HG02610 (cell line): ENCODE results near the gene MT1F.
A peak's percentile ranks its signal among the peaks of the same experiment; 100 is the strongest.

Experiments used
- ATAC-seq: cut with Tn5 transposase; IDR thresholded peaks from one replicate; pipeline ENCODE4 v1.9.1; 2021; ENCODE audit warnings: mild to moderate bottlenecking, moderate library complexity; ENCODE audit not compliant: unreplicated experiment

Gene MT1F

DNA sequence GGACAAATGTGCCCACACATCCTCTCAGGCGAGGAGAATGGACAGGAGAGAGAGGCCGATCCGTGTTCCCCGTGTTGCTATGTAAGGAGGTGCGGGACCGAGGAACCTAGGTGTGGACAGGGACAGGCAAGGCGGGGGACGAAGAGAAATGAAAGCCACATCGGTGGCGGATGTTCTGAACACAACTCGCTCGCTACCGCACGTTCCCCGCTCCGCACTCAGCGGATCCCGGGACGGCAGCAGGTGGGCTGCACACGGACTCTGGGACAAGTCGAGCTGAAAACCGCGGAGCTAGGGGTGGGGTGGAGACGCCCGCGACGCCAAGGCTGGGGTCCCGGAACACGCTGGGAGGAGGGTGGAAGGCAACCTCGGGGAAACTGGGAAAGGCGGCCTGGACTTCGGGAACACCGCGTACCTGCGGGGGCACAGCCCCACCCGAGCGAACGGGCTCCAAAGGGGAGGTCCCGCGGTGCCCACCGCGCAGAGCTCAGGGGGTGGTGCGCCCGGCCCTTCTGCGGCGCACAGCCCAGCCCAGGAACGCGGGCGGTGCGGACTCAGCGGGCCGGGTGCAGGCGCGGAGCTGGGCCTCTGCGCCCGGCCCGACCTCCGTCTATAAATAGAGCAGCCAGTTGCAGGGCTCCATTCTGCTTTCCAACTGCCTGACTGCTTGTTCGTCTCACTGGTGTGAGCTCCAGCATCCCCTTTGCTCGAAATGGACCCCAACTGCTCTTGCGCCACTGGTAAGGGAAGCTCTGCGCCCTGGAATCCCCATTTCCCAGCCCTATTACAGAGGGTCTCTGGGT lies 32.4 kb upstream of the MT1F start, which contains the start of gene MT1E:
Gene MT1E (plus strand): TSS at position 642 of the 803 bp plus-strand sequence. CDS start 71 bp downstream, at position 713.
- ATAC-seq: peak; percentile 38

DNA sequence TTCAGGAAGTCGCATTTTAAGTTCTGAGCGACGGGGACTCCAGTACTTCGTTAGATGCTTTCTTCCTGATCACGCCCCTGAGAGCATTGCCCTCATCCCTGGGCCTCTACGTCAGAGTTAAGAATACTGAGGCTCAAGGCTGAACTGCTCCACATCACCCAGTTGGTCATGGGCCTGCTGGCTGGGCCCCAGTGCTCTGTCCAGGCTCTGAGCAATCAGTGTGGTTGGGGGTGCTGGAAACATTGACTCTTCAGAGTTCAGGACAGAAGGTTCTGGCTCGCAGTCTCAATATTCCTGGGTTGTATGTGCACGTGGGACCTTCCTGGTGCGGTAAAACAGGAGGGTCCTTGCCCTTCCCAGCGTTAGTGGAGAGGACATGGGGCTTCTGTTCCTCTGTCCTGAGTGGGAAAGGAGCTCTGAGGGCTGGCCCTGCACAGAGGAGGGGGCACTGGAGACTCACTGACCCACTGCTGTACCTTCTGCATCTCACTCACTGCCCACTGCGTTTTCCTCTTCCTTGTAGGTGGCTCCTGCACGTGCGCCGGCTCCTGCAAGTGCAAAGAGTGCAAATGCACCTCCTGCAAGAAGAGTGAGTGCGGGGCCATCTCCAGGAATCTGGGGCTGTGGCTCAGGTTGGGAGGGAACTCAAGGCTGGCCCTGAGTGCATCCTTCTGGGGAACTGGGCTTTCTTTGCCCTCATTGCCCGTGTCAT lies 31.7 kb upstream of the MT1F start:
- no peak for ATAC-seq

DNA sequence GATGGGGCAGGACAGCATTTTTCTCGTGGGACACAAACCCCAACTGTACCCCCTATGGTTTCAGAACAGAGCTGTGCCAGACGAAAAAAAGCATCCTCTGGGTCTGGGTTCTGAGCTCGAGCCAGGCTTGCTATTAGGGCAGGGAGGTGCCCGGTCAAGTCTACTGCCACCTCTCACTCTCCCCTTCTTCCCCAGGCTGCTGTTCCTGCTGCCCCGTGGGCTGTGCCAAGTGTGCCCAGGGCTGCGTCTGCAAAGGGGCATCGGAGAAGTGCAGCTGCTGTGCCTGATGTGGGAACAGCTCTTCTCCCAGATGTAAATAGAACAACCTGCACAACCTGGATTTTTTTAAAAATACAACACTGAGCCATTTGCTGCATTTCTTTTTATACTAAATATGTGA lies 31.1 kb upstream of the MT1F start:
- no peak for ATAC-seq

DNA sequence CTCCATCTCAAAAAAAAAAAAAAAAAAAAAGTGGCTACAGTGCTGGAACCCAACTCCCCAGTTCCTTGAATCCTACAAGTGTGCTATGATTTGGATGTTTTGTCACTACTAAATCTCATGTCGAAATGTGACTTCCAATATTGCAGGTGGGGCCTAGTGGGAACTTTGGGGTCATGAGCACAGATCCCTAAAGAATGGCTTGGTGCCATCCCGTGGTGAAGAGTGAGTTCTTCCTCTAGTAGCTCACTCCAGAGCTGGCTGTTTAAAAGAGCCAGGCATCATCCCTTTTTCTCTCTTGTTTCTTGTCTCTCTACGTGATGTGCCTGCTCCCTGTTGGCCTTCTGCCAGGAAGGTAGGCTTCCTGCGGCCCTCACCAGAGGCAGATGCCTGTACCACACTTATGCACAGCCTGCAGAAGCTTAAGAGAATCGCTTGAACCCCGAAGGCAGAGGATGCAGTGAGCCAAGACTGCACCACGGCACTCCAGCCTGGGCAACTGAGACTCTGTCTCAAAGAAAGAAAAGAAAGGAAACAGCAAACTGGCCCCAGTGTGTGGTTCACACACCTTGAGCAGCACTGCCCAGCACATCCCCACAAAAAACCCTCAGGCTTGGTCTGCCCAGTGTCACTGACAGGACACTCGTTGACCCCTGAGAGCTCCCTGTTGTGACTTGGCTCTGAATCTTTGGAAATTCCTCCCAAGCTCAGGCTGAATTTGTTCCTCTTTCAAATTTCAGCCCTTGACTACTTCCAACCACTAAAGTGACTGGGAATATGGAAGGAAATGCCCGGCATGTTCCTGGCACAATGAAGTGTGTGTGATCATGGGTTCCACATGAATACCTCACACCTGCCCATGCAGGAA lies 29.0 kb upstream of the MT1F start:
- ATAC-seq: no peak

- no peak for ATAC-seq
Observed at GRCh38 chr16:56629531-56629930, 28.2 kb upstream of the MT1F start.

DNA sequence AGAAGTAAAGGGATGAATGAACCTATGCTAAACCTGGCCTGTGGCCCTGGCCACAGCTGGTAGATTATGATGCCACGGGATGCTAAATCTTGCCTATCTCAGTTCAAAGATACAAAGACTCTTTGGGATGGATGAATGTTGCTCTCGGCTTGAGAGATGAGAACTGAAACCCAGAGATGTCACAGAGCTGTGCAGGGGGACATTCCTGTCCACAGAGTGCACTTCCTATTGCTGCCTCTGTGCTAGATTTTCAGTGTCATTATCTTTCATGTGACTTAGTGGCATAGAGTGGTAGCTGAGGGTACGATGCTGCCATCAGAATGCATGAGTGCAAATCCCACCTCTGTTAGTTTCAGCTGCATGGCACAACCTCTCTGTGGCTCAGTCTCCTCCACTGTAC lies 27.6 kb upstream of the MT1F start:
- peak; percentile 89 for ATAC-seq

- no peak for ATAC-seq
Observed at GRCh38 chr16:56631197-56631596, 26.6 kb upstream of the MT1F start.

DNA sequence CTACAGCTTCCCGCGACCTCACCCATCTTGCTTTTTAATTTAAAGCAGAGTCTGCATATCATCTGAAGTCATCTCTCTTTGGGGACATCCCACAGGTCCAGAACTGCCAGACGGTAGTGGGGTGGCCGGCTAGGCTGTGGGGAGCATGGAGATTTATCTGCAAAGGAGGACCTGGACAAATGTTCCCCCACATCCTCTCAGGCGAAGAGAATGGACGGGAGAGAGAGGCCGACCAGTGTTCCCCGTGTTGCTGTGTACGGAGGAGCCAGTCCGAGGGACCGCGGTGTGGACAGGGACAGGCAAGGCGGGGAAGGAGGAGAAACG lies 26.0 kb upstream of the MT1F start:
- no peak for ATAC-seq

DNA sequence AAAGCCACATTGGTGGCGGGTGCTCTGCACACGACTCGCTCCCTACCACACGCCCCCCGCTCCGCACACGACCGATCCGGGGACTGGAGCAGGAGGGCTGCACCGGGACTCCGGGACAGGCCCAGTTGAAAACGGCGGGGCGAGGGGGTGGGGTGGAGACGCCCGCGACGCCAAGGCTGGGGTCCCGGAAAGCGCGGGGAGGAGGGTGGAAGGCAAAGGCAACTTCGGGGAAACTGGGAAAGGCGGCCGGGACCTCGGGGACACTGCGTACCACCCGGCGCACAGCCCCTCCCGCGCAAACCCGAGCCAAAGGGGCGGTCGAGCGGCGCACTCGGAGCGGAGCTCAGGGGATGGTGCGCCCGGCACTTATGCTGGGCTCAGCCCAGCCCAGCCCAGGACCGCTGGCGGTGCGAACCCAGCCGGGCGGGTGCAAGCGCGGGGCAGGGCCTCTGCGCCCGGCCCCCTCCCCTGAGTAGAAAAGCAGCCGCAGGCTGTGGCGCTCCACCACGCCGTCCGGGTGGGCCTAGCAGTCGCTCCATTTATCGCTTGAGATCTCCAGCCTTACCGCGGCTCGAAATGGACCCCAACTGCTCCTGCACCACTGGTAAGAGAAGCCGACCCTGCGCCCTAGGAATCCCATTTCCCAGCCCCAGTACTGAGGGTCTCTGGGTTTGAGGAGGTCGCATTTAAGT lies 25.5 kb upstream of the MT1F start, which contains the start of gene MT1M:
Gene MT1M (plus strand): TSS at position 504 of the 692 bp plus-strand sequence. CDS start 73 bp downstream, at position 577.
- ATAC-seq: no peak

- no peak for ATAC-seq
Observed at GRCh38 chr16:56632848-56633365, 24.9 kb upstream of the MT1F start.

DNA sequence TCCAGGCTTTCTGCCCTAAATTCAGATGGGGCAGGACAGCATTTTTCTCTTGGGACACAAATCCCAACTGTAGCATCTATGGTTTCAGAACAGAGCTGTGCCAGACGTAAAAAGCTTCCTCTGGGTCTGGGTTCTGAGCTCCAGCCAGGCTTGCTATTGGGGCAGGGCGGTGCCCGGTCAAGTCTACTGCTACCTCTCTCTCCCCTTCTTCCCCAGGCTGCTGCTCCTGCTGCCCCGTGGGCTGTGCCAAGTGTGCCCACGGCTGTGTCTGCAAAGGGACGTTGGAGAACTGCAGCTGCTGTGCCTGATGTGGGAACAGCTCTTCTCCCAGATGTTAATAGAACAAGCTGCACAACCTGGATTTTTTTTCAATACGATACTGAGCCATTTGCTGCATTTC lies 24.2 kb upstream of the MT1F start:
- no peak for ATAC-seq

- ATAC-seq: no peak
Observed at GRCh38 chr16:56634715-56635440, 22.9 kb upstream of the MT1F start.

- no peak for ATAC-seq
Observed at GRCh38 chr16:56635441-56635967, 22.3 kb upstream of the MT1F start.

DNA sequence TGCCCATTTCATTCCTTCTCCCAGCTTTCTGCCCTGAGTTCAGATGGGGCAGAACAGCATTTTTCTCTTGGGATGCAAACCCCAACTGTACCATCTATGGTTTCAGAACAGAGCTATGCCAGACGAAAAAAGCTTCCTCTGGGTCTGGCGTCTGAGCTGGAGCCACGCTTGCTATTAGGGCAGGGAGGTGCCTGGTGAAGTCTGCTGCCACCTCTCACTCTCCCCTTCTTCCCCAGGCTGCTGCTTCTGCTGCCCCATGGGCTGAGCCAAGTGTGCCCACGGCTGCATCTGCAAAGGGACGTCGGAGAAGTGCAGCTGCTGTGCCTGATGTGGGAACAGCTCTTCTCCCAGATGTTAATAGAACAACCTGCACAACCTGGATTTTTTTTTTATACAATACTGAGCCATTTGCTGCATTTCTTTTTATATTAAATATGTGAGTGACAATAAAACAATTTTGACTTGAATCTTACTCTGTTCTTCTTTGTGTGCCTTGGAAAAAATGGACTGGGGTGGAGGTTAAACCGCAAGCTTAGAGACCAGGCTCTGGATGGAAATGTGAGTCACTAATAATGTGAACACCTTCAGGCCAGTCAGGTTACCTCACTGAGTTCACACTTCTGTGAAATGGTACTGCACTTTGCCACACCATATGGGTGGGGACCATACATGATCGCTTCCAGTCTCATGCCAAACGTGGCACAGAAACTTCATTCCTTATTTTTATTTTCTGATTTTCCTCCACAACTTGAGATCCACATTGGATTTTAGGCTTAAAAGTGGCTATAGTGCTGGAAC lies 20.9 kb upstream of the MT1F start:
- no peak for ATAC-seq

DNA sequence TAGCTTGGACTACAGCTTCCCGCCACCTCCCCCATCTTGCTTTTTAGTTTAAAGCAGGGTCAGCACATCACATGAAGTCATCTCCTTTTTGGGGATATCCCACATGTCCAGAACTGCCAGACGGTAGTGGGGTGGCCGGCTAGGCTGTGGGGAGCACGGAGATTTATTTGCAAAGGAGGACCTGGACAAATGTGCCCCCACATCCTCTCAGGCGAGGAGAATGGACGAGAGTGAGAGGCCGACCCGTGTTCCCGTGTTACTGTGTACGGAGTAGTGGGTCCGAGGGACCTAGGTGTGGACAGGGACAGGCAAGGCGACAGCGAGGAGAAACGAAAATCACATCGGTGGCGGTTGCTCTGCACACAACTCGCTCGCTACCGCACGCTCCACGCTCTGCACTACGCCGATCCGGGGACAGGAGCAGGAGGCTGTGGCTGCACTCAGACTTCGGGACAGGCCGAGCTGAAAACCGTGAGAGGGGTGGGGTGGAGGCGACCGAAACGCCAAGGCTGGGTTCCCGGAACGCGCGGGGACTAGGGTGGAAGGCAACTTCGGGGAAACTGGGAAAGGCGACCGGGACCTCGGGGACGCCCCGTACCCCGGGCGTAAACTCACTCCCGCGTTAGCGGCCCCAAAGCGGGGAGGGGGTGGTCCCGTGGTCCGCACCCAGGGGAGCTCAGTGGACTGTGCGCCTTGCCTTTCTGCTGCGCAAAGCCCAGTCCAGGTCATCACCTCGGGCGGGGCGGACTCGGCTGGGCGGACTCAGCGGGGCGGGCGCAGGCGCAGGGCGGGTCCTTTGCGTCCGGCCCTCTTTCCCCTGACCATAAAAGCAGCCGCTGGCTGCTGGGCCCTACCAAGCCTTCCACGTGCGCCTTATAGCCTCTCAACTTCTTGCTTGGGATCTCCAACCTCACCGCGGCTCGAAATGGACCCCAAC lies 19.7 kb upstream of the MT1F start, which contains the start of gene MT1A:
Gene MT1A (plus strand): TSS at position 853 of the 937 bp plus-strand sequence. CDS start 73 bp downstream, at position 926.
- ATAC-seq: no peak

DNA sequence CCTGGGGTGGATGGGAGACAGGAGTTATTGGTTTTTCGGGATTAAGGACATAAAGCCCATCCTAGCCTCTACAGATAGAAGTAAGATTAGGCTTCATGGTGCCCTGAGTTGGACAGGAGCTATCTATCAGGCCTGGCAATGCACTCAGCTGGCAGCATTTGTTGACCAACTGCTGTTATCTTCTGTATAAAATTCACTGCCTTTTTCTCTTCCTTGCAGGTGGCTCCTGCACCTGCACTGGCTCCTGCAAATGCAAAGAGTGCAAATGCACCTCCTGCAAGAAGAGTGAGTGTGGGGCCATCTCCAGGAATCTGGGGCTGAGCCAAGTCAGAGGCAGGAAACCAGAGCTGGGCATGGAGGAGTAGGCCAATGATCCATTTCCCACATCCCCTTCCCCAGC lies 18.7 kb upstream of the MT1F start:
- no peak for ATAC-seq

DNA sequence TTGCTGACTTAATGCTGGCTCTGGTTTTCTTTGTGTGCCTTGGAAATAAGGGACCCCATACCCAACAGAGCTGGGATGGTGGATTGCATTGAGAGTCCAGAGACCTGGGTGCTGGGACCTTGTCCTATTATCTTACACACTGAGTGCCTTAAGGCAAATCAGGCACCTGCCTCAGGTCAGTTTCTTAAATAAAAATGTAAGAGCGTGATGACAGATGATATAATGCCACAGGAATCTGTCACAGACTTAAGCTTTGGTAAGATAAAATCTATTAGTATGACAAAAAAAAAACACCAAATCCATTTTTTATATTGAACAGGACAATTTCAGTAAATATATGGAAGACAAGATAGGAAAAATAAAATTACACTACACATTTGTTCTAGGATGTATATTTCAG lies 17.7 kb upstream of the MT1F start:
- ATAC-seq: no peak

DNA sequence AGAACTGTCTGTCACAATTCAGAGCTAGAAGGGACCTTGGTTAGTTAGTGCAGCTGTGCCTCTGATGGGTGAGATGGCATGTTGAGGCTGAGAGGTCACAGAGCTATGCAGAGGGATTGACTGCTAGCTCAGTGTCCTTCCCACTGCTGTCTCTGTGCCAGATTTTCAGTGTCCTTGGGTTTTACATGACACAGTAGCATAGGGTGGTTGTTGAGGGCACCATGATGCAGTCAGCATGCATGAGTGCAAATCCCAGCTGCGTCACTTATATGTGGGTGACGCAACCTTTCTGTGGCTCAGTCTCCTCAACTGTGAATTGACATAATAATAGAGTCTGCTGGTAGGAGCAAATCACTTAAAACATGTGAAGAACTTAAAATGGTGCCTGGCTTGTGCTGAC lies 16.6 kb upstream of the MT1F start:
- no peak for ATAC-seq
